ENCODE data around the gene TPRG1L.

Gene TPRG1L

GRCh38 chr1:3649342-3650247, 24.8 kb downstream of the TPRG1L start, which contains the start of gene WRAP73 (continued):
- TF ChIP-seq PRDM10 (tag by site-specific recombination; IDR thresholded peaks at IDR 0.05) (no peak), ZNF501 (tag by site-specific recombination; IDR thresholded peaks at IDR 0.05) (peak; percentile 45; the same call in 1 of the 2 replicates), ZBTB48 (tag by site-specific recombination; IDR thresholded peaks at IDR 0.05) (0 out of 2 replicates have a peak, but pooled peaks have one; percentile 34), ELK4 (IDR thresholded peaks at IDR 0.05; ENCODE audit: borderline replicate concordance, low read depth, low read length) (peak; percentile 57; the same call in 1 of the 2 replicates), ZNF423 (tag by site-specific recombination; IDR thresholded peaks at IDR 0.05) (peak; percentile 79), ZBTB8A (tag by site-specific recombination; IDR thresholded peaks at IDR 0.05) (peak; percentile 99), ZNF18 (tag by site-specific recombination; IDR thresholded peaks at IDR 0.05) (no peak), ZNF169 (tag by site-specific recombination; IDR thresholded peaks at IDR 0.05) (no peak), ZNF488 (tag by site-specific recombination; IDR thresholded peaks at IDR 0.05) (no peak), SP2 (tag by site-specific recombination; IDR thresholded peaks at IDR 0.05) (peak; percentile 81), ZBTB26 (tag by site-specific recombination; optimal IDR thresholded peaks at IDR 0.05) (peak; percentile 71), ZBTB10 (tag by site-specific recombination; IDR thresholded peaks at IDR 0.05) (peak; percentile 50; the same call in 1 of the 2 replicates), SP3 (tag by site-specific recombination; IDR thresholded peaks at IDR 0.05) (peak; percentile 40), ZNF571 (tag by site-specific recombination; IDR thresholded peaks at IDR 0.05) (no peak), ZNF76 (tag by site-specific recombination; IDR thresholded peaks at IDR 0.05; ENCODE audit: borderline replicate concordance, low read depth) (peak; percentile 90; the same call in 1 of the 2 replicates), YY1 (tag by site-specific recombination; IDR thresholded peaks at IDR 0.05) (peak; percentile 66; the same call in 1 of the 2 replicates), ZNF626 (tag by site-specific recombination; IDR thresholded peaks at IDR 0.05) (no peak), PATZ1 (tag by site-specific recombination; IDR thresholded peaks at IDR 0.05) (peak; percentile 37; the same call in 1 of the 2 replicates), ZBTB11 (tag by site-specific recombination; conservative IDR thresholded peaks at IDR 0.05; ENCODE audit: low read depth) (peak; percentile 89), ZFHX2 (tag by site-specific recombination; conservative IDR thresholded peaks at IDR 0.05) (peak; percentile 69)
